Ovary (tissue), 9 donors: ENCODE measurements around the gene SLC51A. TPM values are rescaled to one million over a fixed set of nuclear protein-coding genes. Genes with fewer than 3 reads are reported as not detected.

ENCODE experiments used
- DNase-seq, 5 donors: peaks; one replicate each; pipeline ENCODE4 v3.0.0-alpha.2; 2019 to 2020
- H3K27ac ChIP-seq, 2 donors: fragments of 200-600 bp; one replicate each; pipeline versions ENCODE4 v1.5.1 to v1.8.0; 2019 to 2022
- H3K27me3 ChIP-seq: fragments of 200-600 bp; one replicate; pipeline ENCODE4 v1.8.0; 2022
- H3K36me3 ChIP-seq: fragments of 200-600 bp; sonication (generic); one replicate; pipeline ENCODE4 v1.5.1; 2019
- H3K4me1 ChIP-seq: one replicate; pipeline ENCODE4 v1.8.1; 2013; ENCODE audit warnings: mild to moderate bottlenecking, moderate library complexity; ENCODE audit not compliant: insufficient read depth
- H3K4me3 ChIP-seq: fragments of 200-600 bp; sonication (generic); one replicate; pipeline ENCODE4 v1.5.1; 2017
- H3K9me3 ChIP-seq, 2 donors: fragments of 200-600 bp in 1 of 2; sonication (generic) in 1 of 2; one replicate each; pipeline versions ENCODE4 v1.5.1 to v1.8.1; 2013 to 2019; ENCODE audit warnings: mild to moderate bottlenecking in 1 of 2, moderate library complexity in 1 of 2
- EP300 ChIP-seq: sonication (generic); formaldehyde crosslinking; IDR thresholded peaks from one replicate; pipeline ENCODE4 v1.6.1; 2017; ENCODE audit warnings: antibody characterized with exemption
- POLR2A ChIP-seq: fragments of 450-650 bp; IDR thresholded peaks from one replicate; pipeline ENCODE4 v1.6.1; 2017; ENCODE audit warnings: antibody characterized with exemption, mild to moderate bottlenecking, moderate library complexity
- WGBS, 3 donors: extraction: QIAGEN DNeasy Blood & Tissue Kit in 1 of 3; methylation state at CpG; one replicate each; pipeline versions ENCODE4 v1.1.5 to v1.1.7; 2013 to 2017; 5-methylcytosine and 5-hydroxymethylcytosine counted together
- intact Hi-C, 4 donors: fragments of 100-400 bp; cut with DNase I; formaldehyde crosslinking; loops; one replicate each; pipeline versions ENCODE4 v1.11.0 to v1.15.1; 2022 to 2023
- polyA plus RNA-seq, 2 donors: library from polyadenylated mRNA; stranded (reverse); fragments of 200-250 nt in 1 of 2; fragments of 350-450 nt in 1 of 2; fragmentation: Illumina TruSeq in 1 of 2; extraction: RNeasy Lipid Tissue Mini Kit (QIAGEN cat#74804) in 1 of 2; gene quantifications; one replicate each; pipeline ENCODE4 v1.2.3, GENCODE V29; 2013 to 2014
- total RNA-seq, 7 donors: library from RNA; depleted of rRNA in 2 of 7; stranded (reverse); fragments of >200 nt in 2 of 7; fragmentation: NEBNext Ultra II Directional in 3 of 7; extraction: Animal tissue kit (Norgen Biotek cat#: 25700) in 3 of 7; gene quantifications; one replicate each; pipeline versions ENCODE4 v1.1.0 to v1.2.4, GENCODE V29; 2016 to 2023
- TF ChIP-seq, protein P1 (sequence below), 3 donors: fragments of 450-650 bp in 2 of 3; fragments of 200-600 bp in 1 of 3; IDR thresholded peaks; one replicate each; pipeline versions ENCODE4 v1.5.1 to v1.8.0; 2016 to 2022; ENCODE audit warnings: antibody characterized with exemption in 3 of 3, mild to moderate bottlenecking in 1 of 3
- donor health status: DM: no; HTN: no; CAD: no; lungs with moderate emphysema.
- donor health status: DM: no; HTN: no; CAD: no.
- donor health status: Bipolar disorder and iron deficiency.
- donor health status: DM: yes; HTN: yes; CAD: no.
- donor health status: DM: no; HTN: no; CAD: no.
- donor health status: DM: yes; HTN: yes; CAD: no.

Gene SLC51A
- total and polyA plus RNA-seq, 9 donors = 2.6 to 14.2 (median 9.0) TPM

DNA sequence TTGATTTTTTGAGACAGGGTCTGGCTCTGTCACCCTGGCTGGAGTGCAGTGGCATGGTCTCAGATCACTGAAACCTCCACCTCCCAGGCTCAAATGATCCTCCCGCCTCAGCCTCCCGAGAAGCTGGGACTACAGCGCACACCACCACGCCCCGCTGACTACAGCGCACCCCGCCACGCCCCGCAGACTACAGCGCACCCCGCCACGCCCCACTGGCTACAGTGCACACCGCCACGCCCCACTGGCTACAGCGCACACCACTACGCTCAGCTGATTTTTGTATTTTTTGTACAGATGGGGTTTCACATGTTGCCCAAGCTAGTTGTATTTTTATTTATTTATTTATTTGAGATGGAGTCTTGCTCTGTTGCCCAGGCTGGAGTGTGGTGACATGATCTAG is 35.6 kb downstream of the SLC51A start:
- no peaks in the 10 kb centered on the region for H3K36me3 ChIP-seq
- no peak overlapping the region for H3K27ac ChIP-seq
- intact Hi-C loops = loop anchor here in 3 of 4 donors (5.0 to 10.0 kb wide), 2 partner anchors 433 to 435 kb away; no protein-coding TSS in a partner anchor
- no peaks in the 10 kb centered on the region for H3K9me3 ChIP-seq
- no peak for DNase-seq
- no peak overlapping the region for H3K4me3 ChIP-seq
- 95 to 99% (median 97%) methylated on average over 16 of the region's 16 CpGs for WGBS, 3 donors
- TF ChIP-seq, protein P1, sequence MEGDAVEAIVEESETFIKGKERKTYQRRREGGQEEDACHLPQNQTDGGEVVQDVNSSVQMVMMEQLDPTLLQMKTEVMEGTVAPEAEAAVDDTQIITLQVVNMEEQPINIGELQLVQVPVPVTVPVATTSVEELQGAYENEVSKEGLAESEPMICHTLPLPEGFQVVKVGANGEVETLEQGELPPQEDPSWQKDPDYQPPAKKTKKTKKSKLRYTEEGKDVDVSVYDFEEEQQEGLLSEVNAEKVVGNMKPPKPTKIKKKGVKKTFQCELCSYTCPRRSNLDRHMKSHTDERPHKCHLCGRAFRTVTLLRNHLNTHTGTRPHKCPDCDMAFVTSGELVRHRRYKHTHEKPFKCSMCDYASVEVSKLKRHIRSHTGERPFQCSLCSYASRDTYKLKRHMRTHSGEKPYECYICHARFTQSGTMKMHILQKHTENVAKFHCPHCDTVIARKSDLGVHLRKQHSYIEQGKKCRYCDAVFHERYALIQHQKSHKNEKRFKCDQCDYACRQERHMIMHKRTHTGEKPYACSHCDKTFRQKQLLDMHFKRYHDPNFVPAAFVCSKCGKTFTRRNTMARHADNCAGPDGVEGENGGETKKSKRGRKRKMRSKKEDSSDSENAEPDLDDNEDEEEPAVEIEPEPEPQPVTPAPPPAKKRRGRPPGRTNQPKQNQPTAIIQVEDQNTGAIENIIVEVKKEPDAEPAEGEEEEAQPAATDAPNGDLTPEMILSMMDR (IDR thresholded peaks at IDR 0.05) = no peak
- TF ChIP-seq EP300 (no peak), POLR2A (no peak)
- H3K27me3 ChIP-seq = no peaks in the 10 kb centered on the region
- H3K4me1 ChIP-seq = no peaks in the 10 kb centered on the region

DNA sequence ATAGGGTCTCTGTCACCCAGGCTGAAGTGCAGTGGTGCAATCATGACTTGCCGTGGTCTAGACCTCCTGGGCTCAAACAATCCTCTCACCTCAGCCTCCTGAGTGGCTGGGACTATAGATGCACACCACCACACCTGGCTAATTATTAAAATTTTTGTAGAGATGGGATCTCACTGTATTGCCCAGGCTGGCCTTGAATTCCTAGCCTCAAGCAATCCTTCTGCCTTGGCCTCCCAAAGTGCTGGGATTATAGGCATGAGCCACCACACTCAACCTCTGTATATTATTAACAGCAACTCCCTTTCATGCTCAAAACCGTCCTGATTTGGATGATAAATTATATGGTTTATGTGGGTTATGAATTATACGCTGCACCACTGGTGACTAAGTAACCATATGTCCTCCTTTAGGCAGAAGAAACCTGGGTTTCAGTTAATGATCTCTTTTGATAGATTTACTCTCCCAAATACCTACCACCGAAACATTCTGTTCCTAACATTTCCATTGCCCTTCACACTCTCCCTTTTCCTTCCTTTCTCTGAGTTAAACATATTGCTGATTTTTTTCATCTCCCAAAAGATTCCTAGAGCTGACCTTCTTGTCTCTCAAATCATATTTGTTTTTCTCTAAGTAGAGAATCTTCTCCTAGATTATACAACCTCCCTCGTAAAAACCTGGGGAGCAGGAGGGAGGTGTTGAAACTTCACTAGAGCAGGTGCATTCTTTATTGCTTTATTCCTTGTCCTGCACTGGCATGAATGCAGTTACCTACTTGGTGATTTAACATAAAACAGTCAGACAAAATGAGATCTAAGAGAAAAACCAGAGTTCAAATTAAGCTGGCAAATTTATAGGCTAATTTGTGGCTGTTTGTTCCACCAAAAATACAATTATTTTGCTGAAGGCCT is 38.3 kb downstream of the SLC51A start:
- no peak for DNase-seq
- WGBS, 3 donors = 60 to 78% (median 75%) methylated on average over 5 of the region's 5 CpGs
- Histone ChIP-seq H3K27ac (no peak overlapping the region), H3K36me3 (no peaks in the 10 kb centered on the region), H3K9me3 (no peaks in the 10 kb centered on the region), H3K4me1 (no peaks in the 10 kb centered on the region), H3K27me3 (no peaks in the 10 kb centered on the region), H3K4me3 (no peak overlapping the region)
- intact Hi-C loops = loop anchor here (5.0 to 10.0 kb wide), 2 partner anchors 430 to 433 kb away; no protein-coding TSS in a partner anchor
- no peak for TF ChIP-seq POLR2A

GRCh38 chr3:196255776-196256175 is 39.4 kb downstream of the SLC51A start:
- Histone ChIP-seq H3K4me1 (no peaks in the 10 kb centered on the region), H3K9me3 (no peaks in the 10 kb centered on the region), H3K27me3 (no peaks in the 10 kb centered on the region), H3K27ac (no peak overlapping the region), H3K36me3 (no peaks in the 10 kb centered on the region), H3K4me3 (no peak overlapping the region)
- WGBS, 3 donors = 64 to 82% (median 70%) methylated on average over 1 of the region's 1 CpG
- TF ChIP-seq, protein P1 (IDR thresholded peaks at IDR 0.05) = no peak
- TF ChIP-seq POLR2A = no peak
- TF ChIP-seq EP300 = no peak
- no peak for DNase-seq
- intact Hi-C loops = loop anchor here in 3 of 4 donors (5.0 to 10.0 kb wide), 2 partner anchors 429 to 432 kb away; no protein-coding TSS in a partner anchor

- intact Hi-C loops = no loop called here
Observed at GRCh38 chr3:196260784-196261183, 44.5 kb downstream of the SLC51A start.

More at GRCh38 chr3:196260784-196261183, 44.5 kb downstream of the SLC51A start:
- no peaks in the 10 kb centered on the region for H3K27me3 ChIP-seq
- no peaks in the 10 kb centered on the region for H3K4me1 ChIP-seq
- H3K4me3 ChIP-seq = no peak overlapping the region
- no peak overlapping the region for H3K27ac ChIP-seq
- no peaks in the 10 kb centered on the region for H3K36me3 ChIP-seq
- no peak for TF ChIP-seq EP300
- TF ChIP-seq, protein P1 (IDR thresholded peaks at IDR 0.05) = no peak
- no peak for TF ChIP-seq POLR2A
- DNase-seq = no peak
- whole genome bisulfite sequencing, 3 donors = 95 to 97% (median 97%) methylated on average over 4 of the region's 4 CpGs
- no peaks in the 10 kb centered on the region for H3K9me3 ChIP-seq
